Measurements from ENCODE around the gene FAM89A.

The FAM89A gene

GRCh38 chr1:230979389-230979716 is 60.7 kb downstream of the FAM89A start:
- Mint-ChIP-seq H3K27me3 (ENCODE audit: low read depth) (no peaks in the 10 kb centered on the region), H3K36me3 (ENCODE audit: low read depth) (peaks cover 24% of the 10 kb centered on the region), H3K27ac (peak overlapping the region; percentile 90), H3K4me3 (peak overlapping the region; percentile 94), H3K4me1 (ENCODE audit: low read depth) (peaks cover 29% of the 10 kb centered on the region), H3K9me3 (no peaks in the 10 kb centered on the region)

GRCh38 chr1:230978491-230979388 is 61.3 kb downstream of the FAM89A start, which contains the start of the genes ARV1 and TTC13:
Gene ARV1, plus strand, starts transcription at chr1:230979094. Its CDS starts 12 bp downstream, at chr1:230979106.
Gene TTC13, minus strand, starts transcription at chr1:230978861. Its CDS starts 31 bp downstream, at chr1:230978830.
- peaks cover 33% of the 10 kb centered on the region for H3K4me1 Mint-ChIP-seq (ENCODE audit: low read depth)
- H3K27ac Mint-ChIP-seq: peak within 1 kb of the TSS; percentile 96
- H3K9me3 Mint-ChIP-seq: no peaks in the 10 kb centered on the region
- no peaks in the 10 kb centered on the region for H3K27me3 Mint-ChIP-seq (ENCODE audit: low read depth)
- peak within 1 kb of the TSS; percentile 98 for H3K4me3 Mint-ChIP-seq
- H3K36me3 Mint-ChIP-seq (ENCODE audit: low read depth): peaks cover 28% of the 10 kb centered on the region

GRCh38 chr1:230977761-230978490 is 62.1 kb downstream of the FAM89A start:
- peak overlapping the region; percentile 96 for H3K27ac Mint-ChIP-seq
- H3K4me3 Mint-ChIP-seq: peak overlapping the region; percentile 98
- peaks cover 32% of the 10 kb centered on the region for H3K36me3 Mint-ChIP-seq (ENCODE audit: low read depth)
- peaks cover 38% of the 10 kb centered on the region for H3K4me1 Mint-ChIP-seq (ENCODE audit: low read depth)
- H3K9me3 Mint-ChIP-seq: no peaks in the 10 kb centered on the region
- no peaks in the 10 kb centered on the region for H3K27me3 Mint-ChIP-seq (ENCODE audit: low read depth)

GRCh38 chr1:230976825-230977747 is 63.0 kb downstream of the FAM89A start:
- Mint-ChIP-seq H3K27ac (peak overlapping the region; percentile 96), H3K9me3 (no peaks in the 10 kb centered on the region), H3K4me1 (ENCODE audit: low read depth) (peaks cover 45% of the 10 kb centered on the region)

GRCh38 chr1:230976360-230976759 is 63.7 kb downstream of the FAM89A start:
- no peaks in the 10 kb centered on the region for H3K9me3 Mint-ChIP-seq
- peaks cover 52% of the 10 kb centered on the region for H3K4me1 Mint-ChIP-seq (ENCODE audit: low read depth)
- H3K36me3 Mint-ChIP-seq (ENCODE audit: low read depth): peaks cover 32% of the 10 kb centered on the region
- H3K27ac Mint-ChIP-seq: peak overlapping the region; percentile 50
- peak overlapping the region; percentile 64 for H3K4me3 Mint-ChIP-seq
- no peaks in the 10 kb centered on the region for H3K27me3 Mint-ChIP-seq (ENCODE audit: low read depth)

More at GRCh38 chr1:230976825-230977747, 63.0 kb downstream of the FAM89A start:
- peak overlapping the region; percentile 98 for H3K4me3 Mint-ChIP-seq
- peaks cover 32% of the 10 kb centered on the region for H3K36me3 Mint-ChIP-seq (ENCODE audit: low read depth)
- H3K27me3 Mint-ChIP-seq (ENCODE audit: low read depth): no peaks in the 10 kb centered on the region

- no peak overlapping the region for H3K4me3 Mint-ChIP-seq
Measured at GRCh38 chr1:230975636-230976035, 64.4 kb downstream of the FAM89A start.

GRCh38 chr1:230972855-230973271 is 67.2 kb downstream of the FAM89A start:
- Mint-ChIP-seq H3K27me3 (ENCODE audit: low read depth) (no peaks in the 10 kb centered on the region), H3K4me3 (peak overlapping the region; percentile 64), H3K4me1 (ENCODE audit: low read depth) (peaks cover 49% of the 10 kb centered on the region), H3K36me3 (ENCODE audit: low read depth) (peaks cover 39% of the 10 kb centered on the region), H3K9me3 (no peaks in the 10 kb centered on the region), H3K27ac (peak overlapping the region; percentile 96)

More at GRCh38 chr1:230975636-230976035, 64.4 kb downstream of the FAM89A start:
- H3K36me3 Mint-ChIP-seq (ENCODE audit: low read depth): peaks cover 33% of the 10 kb centered on the region
- no peak overlapping the region for H3K27ac Mint-ChIP-seq
- H3K4me1 Mint-ChIP-seq (ENCODE audit: low read depth): peaks cover 52% of the 10 kb centered on the region
- H3K9me3 Mint-ChIP-seq: no peaks in the 10 kb centered on the region
- no peaks in the 10 kb centered on the region for H3K27me3 Mint-ChIP-seq (ENCODE audit: low read depth)

- Mint-ChIP-seq H3K9me3 (no peaks in the 10 kb centered on the region), H3K4me3 (no peak overlapping the region), H3K27ac (peak overlapping the region; percentile 14), H3K4me1 (ENCODE audit: low read depth) (peaks cover 39% of the 10 kb centered on the region), H3K36me3 (ENCODE audit: low read depth) (peaks cover 34% of the 10 kb centered on the region), H3K27me3 (ENCODE audit: low read depth) (no peaks in the 10 kb centered on the region)
Measured at GRCh38 chr1:230971771-230972170, 68.3 kb downstream of the FAM89A start.

- Mint-ChIP-seq H3K4me3 (no peak overlapping the region), H3K9me3 (no peaks in the 10 kb centered on the region), H3K27me3 (ENCODE audit: low read depth) (no peaks in the 10 kb centered on the region), H3K27ac (no peak overlapping the region), H3K36me3 (ENCODE audit: low read depth) (peaks cover 21% of the 10 kb centered on the region), H3K4me1 (ENCODE audit: low read depth) (peaks cover 33% of the 10 kb centered on the region)
Measured at GRCh38 chr1:230970432-230970831, 69.6 kb downstream of the FAM89A start.

All from T-helper 1 cell treated with Interleukin-12 subunit alpha and Interleukin-12 subunit beta and Interleukin-4 antibody, amounts not matched to agents 30 μg/mL and 1 μg/mL, for 36 hours (primary cell).